GM18907 (cell line): Measurements from ENCODE around the gene C10orf90.
"Not testable (repeated sequence)": the region's sequence is repeated elsewhere in the genome, so short reads cannot be mapped to it uniquely, and the experiment has no call there.

Source experiments
- ATAC-seq: cut with Tn5 transposase; IDR thresholded peaks from one replicate; pipeline ENCODE4 v1.9.1; 2021; ENCODE audit warnings: mild to moderate bottlenecking, moderate library complexity; ENCODE audit not compliant: unreplicated experiment

The C10orf90 gene

DNA sequence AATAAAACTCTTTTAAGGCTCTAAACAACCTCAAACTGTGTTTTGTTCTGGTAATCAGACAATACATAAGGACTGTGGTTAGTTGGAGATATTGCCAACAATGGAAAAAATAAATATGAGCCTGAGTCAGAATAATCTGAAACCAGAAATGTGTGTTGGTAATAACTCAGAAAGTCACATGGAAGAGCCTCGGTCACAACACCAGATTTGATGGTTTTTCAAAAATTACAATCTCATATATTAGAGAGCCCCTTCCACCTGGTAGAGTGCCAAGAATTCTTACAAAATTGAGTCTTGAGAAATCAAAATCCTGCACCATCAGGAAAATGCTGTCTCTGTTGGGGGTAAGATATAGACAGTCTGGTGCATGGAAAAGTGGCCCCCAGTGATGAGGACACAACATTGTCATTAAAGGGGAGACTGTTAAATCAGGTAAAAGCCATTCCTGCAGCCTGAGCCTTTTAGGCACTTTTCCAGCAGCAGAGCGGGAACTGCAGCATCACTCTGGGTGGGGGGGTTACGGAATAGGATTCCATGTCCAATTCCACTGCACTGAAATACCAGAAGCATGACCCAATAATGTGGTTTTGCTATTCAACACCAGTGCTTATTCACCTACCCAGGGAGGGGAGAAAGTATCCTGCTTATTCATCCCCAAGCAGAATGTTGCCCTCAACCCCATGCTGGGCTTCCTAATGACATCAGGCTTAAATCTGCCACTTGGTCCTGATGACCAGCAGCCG, 272.7 kb downstream of the C10orf90 start:
- no peak for ATAC-seq

DNA sequence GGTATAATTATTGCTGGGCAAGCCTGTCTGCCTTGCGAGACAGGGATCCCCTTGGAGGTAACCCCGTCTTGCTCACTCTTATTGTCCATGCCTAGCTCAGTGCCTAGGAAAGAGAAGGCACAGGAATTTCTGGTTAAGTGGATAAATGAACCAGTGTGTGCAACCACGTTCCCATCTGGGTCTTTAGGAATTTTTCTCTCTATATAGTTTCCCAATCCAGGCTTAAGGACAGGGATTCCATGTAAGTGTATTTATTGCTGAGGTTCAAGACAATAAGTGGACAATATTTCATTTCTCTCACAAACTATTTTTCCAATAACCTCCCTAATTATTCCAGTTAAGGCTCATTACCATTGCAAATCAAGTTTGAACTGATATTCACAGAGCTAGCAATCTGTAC, 273.3 kb downstream of the C10orf90 start:
- ATAC-seq, result no peak

DNA sequence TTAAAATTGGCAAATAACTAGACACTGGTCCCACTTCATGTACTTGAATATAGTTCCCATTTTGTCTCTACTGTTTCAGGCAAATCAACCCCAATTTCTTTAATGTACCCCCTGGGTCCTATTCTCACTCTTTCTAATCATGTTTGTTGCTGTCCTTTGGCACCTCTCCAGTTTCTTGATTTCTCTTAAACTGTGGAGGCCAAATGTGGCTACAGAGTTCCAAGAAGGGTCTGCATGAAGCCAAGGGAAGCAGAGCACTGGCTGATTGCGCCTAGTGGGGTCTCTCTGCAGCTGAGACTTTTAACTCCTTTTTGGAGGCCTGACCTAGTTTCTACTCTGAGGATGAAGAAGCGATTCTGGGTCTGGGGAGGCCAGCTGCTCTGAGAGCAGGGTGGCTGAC, 275.5 kb downstream of the C10orf90 start:
- ATAC-seq, result no peak

DNA sequence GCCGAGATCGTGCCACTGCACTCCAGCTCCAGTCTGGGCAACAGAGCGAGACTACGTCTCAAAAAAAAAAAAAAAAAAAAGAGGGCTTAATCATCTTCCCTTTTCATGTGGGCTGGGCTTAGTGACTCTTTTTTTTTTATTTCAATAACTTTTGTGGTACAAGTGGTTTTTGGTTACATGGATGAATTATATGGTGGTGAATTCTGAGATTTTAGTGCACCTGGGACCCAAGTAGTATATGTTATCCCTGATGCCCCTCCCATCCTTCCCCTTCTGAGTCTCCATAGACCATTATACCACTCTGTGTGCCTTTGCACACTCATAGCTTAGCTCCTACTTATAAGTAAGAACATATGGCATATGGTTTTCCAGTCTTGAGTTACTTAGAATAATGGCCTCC, 277.4 kb downstream of the C10orf90 start:
- no peak for ATAC-seq

DNA sequence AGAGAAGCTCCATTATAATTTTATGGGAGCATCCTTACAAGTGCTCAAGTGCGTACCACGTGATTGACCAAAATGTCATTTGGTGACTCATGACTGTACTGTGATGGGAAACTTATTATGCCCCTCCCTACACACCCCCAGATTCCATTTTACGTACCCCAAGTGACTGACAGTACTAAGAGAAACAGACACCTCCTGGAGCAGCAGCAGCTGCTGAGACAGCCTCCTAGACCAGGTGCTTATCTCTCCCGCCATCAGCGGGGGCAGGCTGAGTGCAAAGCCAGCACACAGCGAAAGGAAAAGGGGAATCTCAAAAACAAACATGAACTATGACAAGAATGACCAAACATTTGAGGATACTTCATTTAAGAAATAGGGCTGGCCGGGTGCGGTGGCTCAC, 278.0 kb downstream of the C10orf90 start:
- ATAC-seq, result no peak

DNA sequence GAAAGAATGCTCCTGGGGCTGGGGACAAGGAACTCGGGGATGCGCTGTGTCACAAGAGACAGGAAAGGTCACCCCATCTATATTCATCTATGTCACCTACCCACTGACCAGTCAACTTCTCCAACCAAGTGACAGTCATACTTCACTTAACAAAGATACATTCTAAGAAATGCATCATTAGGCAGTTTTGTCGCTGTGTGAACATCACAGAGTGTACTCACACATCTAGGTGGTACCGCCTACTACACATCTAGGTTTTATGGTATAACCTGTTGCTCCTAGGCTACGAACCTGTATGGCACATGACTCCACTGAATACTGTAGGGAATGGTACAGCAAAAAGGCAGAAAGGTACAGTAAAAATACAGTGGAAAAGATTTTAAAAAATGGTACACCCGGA, 278.4 kb downstream of the C10orf90 start:
- ATAC-seq, result no peak

DNA sequence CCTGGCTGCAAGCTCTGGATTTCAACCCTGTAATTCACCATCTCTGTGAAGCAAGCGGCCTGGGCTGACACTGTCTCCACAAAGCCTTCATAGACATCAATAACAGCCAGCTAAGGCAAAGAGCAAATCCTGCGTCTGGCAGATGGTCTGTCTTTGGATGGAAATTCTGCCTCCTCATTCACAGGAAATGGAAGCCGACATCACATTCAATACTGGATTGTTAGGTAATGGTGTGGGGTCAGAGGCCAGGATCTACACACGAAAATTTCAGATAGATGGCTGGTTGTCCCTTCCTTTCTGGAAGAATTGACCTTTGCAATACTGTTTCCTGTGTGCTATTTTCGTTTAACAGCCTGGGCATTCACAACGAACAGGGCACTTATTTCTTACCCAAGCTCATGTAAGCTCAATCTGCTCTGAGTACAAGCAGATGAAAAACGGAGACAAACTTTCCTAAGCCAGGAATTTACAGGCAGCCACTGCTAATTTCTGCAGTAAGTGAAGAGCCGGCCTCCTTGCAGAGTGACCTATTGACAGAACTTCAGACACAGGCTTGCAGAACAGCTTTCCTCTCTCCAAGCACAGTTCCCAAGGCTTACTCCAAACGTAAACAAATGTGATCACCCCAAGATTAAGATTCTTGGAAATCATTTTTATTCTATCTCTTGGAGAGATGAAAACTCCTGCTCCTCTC, 279.2 kb downstream of the C10orf90 start:
- no peak for ATAC-seq

DNA sequence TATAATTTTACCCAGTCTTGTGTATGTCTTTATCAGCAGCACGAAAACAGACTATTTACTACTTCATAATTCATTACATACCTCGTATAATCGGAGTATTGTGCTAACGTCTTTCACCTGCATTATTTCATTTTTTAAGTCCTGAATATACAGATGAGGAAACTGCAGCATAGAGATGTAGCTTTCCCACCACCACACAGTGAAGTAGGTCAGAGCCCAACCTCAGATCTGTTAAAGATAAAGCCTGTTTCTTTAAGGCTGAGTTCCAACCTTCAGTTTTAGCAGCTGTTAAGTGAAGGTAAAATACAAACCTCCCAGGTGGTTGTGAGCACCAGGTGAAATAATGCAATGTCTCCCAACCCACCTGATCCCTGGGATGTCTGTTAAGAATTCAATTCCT, 280.2 kb downstream of the C10orf90 start:
- no peak for ATAC-seq

DNA sequence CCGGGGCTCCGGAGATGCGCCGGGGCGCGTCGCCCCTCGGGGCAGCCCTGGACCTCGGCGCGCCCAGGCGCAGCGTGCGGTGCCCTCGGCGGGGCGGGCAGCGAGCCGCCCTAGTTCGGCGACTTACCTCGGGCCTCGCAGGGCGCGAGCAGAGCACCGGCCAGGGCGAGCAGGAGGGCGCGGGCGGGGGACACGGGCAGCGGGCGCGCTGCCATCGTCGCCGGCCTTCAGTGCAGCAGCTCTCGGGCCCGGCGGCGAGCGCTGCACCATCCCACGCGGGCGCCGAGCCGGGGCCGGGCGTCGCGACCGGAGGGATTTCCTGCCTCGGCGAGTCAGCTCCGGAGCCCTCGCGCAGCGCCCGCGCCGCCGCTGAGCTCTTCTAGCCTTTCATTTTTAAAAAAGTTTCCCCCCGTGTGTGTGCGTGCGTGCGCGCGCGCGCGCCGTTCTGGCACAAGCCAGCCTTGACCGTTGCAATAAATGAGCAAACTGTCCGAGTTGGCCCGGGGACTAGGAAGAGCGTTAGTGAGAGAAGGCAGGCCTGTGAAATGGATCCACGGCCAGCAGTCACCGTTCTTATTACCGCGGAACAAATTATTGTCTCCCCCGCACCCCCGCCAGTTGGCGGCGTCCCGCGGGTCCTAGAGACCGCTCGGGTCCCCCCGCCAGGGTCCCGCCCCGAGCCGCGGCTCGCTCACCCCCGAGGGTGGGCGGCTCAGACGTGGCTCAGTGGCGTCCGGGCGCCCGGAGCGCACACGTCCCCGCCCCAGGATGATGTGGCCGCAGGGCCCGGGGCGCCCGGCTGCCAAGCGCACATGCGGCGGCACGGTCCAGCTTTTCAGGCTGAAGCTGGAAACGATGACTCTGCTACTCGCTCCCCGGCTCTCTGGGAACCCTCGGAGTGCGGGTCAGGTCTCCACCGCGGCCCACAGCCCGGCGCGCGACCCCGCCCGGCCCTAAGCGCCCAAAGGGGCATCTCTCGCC, 282.3 kb downstream of the C10orf90 start, which contains the start of gene ADAM12:
Gene ADAM12 (minus strand): TSS at position 547 of the 981 bp plus-strand sequence. CDS start 332 bp downstream, at position 215.
- no peak for ATAC-seq

DNA sequence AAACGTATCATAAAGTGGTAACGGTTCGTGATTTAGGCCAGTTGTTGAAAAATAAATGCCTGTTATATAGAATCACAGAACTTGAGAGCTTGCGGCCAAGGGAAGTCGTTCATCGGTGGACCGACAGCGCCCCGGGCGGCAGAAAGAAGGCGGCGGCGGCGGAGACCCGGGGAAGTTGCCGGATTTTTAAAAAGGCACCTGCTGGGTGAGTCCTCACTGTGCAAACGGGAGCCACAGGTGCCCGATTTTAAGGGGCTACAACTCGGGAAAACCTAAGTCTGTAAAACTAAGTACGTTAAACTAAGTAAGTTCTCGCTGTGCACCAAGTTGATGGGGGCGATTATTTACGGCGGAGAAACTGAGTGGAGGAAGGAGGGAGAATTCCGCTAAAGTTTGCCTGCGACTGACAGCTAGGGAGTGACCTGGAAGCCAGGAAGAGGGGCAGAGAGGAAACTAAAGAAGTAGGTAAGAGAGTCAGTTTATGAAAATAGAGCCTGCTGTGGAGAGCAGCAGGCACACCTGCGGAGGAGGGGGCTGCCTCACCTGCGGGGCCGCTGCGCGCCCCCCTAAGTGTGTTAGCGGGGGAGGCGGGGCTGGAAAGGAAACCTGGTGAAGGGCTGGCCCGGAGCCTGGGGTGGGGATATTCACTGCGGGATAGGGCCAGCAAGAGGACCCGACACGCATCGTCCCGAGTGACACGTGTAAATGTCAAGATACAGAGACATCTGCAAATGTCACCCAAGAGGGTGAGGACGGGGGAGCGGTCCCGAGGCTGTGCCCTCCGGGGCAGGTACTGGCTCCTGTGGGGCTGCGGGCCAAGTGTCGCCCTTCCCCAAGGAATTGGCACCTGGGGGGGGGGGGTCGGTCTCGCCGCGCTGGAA, 283.2 kb downstream of the C10orf90 start:
- ATAC-seq, result no peak

DNA sequence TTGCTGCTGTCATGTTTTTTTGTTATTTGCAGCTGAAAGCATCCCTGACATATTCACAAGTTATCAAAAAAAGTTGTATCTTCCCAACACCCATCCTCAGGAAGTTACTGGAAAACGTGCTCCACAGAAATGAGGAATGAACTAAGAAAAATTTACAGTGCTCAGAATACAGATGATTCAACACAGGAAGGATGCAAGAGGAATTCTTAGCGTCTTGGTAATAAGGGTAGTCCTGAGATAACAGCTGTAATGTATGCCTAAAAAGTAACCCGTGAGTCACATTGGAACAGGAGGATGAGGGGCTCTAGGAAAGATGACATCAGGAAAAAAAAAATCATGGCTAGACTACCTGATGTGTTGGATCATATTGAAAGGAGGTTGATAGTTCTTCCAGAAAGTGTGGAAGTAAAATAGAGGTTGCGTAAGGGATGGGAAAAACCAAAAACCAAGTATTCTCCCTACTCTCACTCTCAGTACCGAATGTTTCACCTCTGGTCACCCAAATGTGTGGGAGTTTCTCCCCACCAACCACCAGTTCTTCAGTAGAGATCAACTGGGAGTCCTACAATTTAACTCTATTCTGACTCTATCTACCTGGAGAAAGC, 286.1 kb downstream of the C10orf90 start:
- ATAC-seq, result no peak

DNA sequence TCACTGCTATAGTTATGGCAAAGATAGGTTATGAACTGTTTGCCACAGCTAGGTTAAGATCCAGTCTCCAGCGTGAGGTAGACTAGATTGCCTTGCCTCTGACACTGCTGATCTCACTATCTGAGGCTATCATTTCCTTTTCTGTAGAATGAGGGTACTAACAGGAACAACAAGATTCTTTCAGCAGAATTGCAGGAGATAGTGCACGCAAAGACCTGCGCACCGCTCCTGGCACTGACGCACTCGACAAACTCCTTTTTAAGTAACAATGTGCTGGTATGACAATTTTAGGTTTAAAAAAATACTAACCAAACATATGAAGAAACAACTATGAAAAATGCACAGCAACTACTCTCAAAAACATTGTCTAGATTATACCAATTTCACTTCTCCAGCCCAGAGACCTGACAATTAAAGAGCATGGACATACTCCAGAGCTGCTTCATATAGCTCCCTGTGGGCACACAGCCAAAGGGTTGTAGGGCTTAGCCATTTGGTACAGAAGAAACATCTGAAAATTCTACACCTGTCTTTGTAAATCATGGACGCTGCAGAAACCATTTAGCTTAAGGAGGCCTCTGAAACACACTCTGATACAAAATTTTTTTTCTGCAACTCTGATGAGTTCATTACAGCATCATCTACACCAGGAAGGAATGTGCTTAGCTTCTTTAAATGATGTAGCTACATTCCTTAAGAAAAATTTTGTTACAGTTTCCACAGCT, 290.0 kb downstream of the C10orf90 start:
- ATAC-seq, result no peak

DNA sequence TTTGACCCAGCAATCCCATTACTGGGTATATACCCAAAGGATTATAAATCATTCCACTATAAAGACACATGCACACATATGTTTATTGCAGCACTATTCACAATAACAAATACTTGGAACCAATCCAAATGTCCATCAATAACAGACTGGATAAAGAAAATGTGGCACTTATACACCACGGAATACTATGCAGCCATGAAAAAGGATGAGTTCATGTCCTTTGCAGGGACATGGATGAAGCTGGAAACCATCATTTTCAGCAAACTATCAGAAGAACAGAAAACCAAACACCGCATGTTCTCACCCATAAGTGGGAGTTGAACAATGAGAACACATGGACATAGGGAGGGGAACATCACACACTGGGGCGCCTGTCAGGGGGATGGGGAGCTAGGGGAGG, 291.3 kb downstream of the C10orf90 start:
- not testable (repeated sequence) for ATAC-seq

DNA sequence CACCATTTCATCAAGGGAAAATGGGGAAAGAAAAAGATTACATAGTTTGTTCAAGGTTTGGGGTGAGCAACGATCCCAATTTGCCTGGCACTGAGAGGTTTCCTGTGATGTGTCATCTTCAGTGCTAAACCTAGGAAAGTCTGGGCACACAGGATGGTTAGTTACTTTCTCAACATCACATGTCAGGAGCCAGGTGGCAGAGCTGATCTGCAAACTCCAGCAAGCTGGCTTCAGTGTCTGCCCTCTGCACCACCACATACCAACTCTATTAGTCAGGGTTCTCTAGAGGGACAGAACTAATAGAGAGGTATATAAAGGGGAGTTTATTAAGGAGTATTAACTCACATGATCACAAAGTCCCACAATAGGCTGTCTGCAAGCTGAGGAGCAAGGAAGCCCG, 293.5 kb downstream of the C10orf90 start:
- no peak for ATAC-seq

DNA sequence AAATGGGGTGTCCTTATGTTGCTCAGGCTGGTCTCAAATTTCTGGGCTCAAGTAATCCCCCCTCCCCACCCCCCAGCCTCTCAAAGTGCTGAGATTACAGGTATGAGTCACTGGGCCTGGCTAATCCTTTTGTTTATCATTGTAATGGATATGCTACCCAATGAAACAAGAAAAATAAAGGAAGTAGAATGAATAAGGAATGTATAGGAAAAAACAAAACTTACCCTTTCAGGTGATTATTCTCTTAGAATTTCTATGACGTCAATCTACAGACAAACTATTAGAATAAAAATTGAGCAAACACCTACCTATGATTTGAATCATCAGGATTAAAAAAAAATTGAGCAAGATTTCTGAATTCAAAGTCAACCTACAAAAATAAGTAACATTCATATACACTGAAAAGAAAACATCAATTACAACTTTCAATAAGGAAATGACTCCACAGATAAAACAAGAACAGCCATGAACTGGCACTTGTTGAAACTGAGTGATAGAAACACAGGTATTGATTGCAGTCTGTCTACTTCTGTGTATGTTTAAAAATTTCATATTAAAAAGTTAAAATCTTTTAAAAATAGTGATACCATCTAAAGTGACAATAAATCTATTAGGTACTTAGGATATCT, 294.5 kb downstream of the C10orf90 start:
- ATAC-seq, result no peak

DNA sequence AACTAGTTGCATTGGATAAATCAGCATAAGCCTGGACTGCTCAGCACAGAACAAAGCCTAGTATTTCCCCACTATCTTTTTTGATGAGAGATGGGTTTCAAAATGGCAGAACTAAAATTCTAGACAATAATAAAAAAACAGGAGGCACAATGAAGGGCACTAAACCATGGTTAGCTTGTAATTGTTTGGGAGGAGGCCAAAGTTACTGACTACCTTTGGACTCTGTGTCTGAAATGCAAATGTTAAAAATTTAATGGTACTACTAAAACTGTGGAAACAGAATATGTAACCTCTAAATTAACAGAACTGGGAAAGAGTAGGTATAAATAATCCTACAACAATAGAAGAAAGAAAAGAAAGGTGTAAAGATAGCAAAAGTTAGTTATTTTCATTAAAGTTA, 295.2 kb downstream of the C10orf90 start:
- ATAC-seq, result no peak
